Upper lobe of right lung (tissue), 1 donor: ENCODE results near the gene TENM4. TPM values are rescaled to one million over a fixed set of nuclear protein-coding genes. Genes with fewer than 3 reads are reported as not detected.
A peak's percentile ranks its signal among the peaks of the same experiment; 100 is the strongest.

Experiments used
- ATAC-seq: fragments of 200-7000 bp; cut with Tn5 transposase; one replicate; pipeline ENCODE4 v1.9.1; 2020; ENCODE audit warnings: mild to moderate bottlenecking, moderate library complexity
- DNase-seq: peaks from one replicate; pipeline ENCODE4 v3.0.0-alpha.2; 2020
- H3K27ac ChIP-seq: fragments of 200-600 bp; one replicate; pipeline ENCODE4 v1.8.0; 2022
- H3K27me3 ChIP-seq: fragments of 200-600 bp; one replicate; pipeline ENCODE4 v1.8.0; 2022; ENCODE audit warnings: mild to moderate bottlenecking
- H3K36me3 ChIP-seq: fragments of 200-600 bp; one replicate; pipeline ENCODE4 v1.8.0; 2022
- H3K4me1 ChIP-seq: fragments of 200-600 bp; one replicate; pipeline ENCODE4 v1.8.0; 2022
- H3K4me3 ChIP-seq: fragments of 200-600 bp; one replicate; pipeline ENCODE4 v1.8.0; 2022; ENCODE audit warnings: mild to moderate bottlenecking
- H3K9me3 ChIP-seq: fragments of 200-600 bp; one replicate; pipeline ENCODE4 v1.8.0; 2022
- CTCF ChIP-seq: fragments of 200-600 bp; IDR thresholded peaks from one replicate; pipeline ENCODE4 v1.8.0; 2022; ENCODE audit warnings: antibody characterized with exemption
- intact Hi-C: fragments of 100-400 bp; cut with DNase I; formaldehyde crosslinking; loops from one replicate; pipeline ENCODE4 v1.11.0; 2022
- total RNA-seq: library from RNA; stranded (reverse); fragmentation: NEBNext Ultra II Directional; extraction: Animal tissue kit (Norgen Biotek cat#: 25700); gene quantifications from one replicate; pipeline ENCODE4 v1.2.1, GENCODE V29; 2021
- donor health status: DM: no; HTN: yes; CAD: no; lungs with severe emphysema.

The TENM4 gene
- total RNA-seq, 1 donor from 2014 or later = 4.3 TPM

GRCh38 chr11:79461666-79462645 lies 21.1 kb upstream of the TENM4 start:
- no peaks in the 10 kb centered on the region for H3K9me3 ChIP-seq
- H3K4me3 ChIP-seq = no peak overlapping the region
- DNase-seq (no peak), ATAC-seq (no peak)
- H3K27me3 ChIP-seq = no peaks in the 10 kb centered on the region
- no peaks in the 10 kb centered on the region for H3K36me3 ChIP-seq
- H3K27ac ChIP-seq = no peak overlapping the region
- no peaks in the 10 kb centered on the region for H3K4me1 ChIP-seq
- TF ChIP-seq CTCF = no peak
- intact Hi-C loops = no loop called here

- Histone ChIP-seq H3K36me3 (no peaks in the 10 kb centered on the region), H3K4me1 (no peaks in the 10 kb centered on the region), H3K4me3 (no peak overlapping the region), H3K27ac (no peak overlapping the region), H3K27me3 (peaks cover 2% of the 10 kb centered on the region), H3K9me3 (no peaks in the 10 kb centered on the region)
- peak; percentile 58 for TF ChIP-seq CTCF
- DNase-seq (no peak), ATAC-seq (peak; percentile 83)
- intact Hi-C loops = no loop called here
Observed at GRCh38 chr11:79461144-79461543, 20.3 kb upstream of the TENM4 start.

GRCh38 chr11:79458709-79459108 lies 17.9 kb upstream of the TENM4 start:
- ATAC-seq = peak; percentile 35
- H3K27ac ChIP-seq = no peak overlapping the region
- intact Hi-C loops = no loop called here

GRCh38 chr11:79456501-79456900 lies 15.7 kb upstream of the TENM4 start:
- Histone ChIP-seq H3K27ac (no peak overlapping the region), H3K4me3 (no peak overlapping the region), H3K9me3 (no peaks in the 10 kb centered on the region), H3K36me3 (no peaks in the 10 kb centered on the region), H3K27me3 (peaks cover 7% of the 10 kb centered on the region), H3K4me1 (no peaks in the 10 kb centered on the region)
- intact Hi-C loops = no loop called here
- no peak for ATAC-seq
- no peak for DNase-seq
- TF ChIP-seq CTCF = no peak

More at GRCh38 chr11:79458709-79459108, 17.9 kb upstream of the TENM4 start:
- Histone ChIP-seq H3K4me3 (no peak overlapping the region), H3K4me1 (no peaks in the 10 kb centered on the region), H3K27me3 (peaks cover 7% of the 10 kb centered on the region), H3K9me3 (no peaks in the 10 kb centered on the region), H3K36me3 (no peaks in the 10 kb centered on the region)
- no peak for DNase-seq
- TF ChIP-seq CTCF = no peak

GRCh38 chr11:79453617-79454016 lies 12.8 kb upstream of the TENM4 start:
- no peaks in the 10 kb centered on the region for H3K9me3 ChIP-seq
- no peak for TF ChIP-seq CTCF
- intact Hi-C loops = no loop called here
- DNase-seq = no peak
- no peak overlapping the region for H3K27ac ChIP-seq
- ATAC-seq = no peak
- no peak overlapping the region for H3K4me3 ChIP-seq
- H3K27me3 ChIP-seq = peaks cover 7% of the 10 kb centered on the region
- H3K36me3 ChIP-seq = no peaks in the 10 kb centered on the region
- no peaks in the 10 kb centered on the region for H3K4me1 ChIP-seq
